Body of pancreas (tissue), 4 donors: ENCODE results near the gene RHD.
"Not testable (repeated sequence)": the region's sequence is repeated elsewhere in the genome, so short reads cannot be mapped to it uniquely, and the experiment has no call there.

ENCODE experiments used
- CTCF ChIP-seq, 7 experiments: fragments of 450-650 bp in 4 of 7; fragments of 200-600 bp in 3 of 7; sonication (generic) in 3 of 7; IDR thresholded peaks; one replicate each; pipeline ENCODE4 v1.5.1; 2016 to 2019; ENCODE audit warnings: antibody characterized with exemption in 7 of 7
- POLR2A ChIP-seq, 3 donors: fragments of 450-650 bp; IDR thresholded peaks; one replicate each; pipeline ENCODE4 v1.6.1; 2016; ENCODE audit warnings: antibody characterized with exemption in 3 of 3, mild to moderate bottlenecking in 2 of 3

GRCh38 chr1:25293426-25293825 lies 21.1 kb downstream of the RHD start:
- not testable (repeated sequence) for TF ChIP-seq CTCF, POLR2A (IDR thresholded peaks at IDR 0.05)
